ENCODE data around the gene ABHD17B.

Gene ABHD17B

GRCh38 chr9:71876106-71876505 is 34.9 kb downstream of the ABHD17B start:
- no peak for DNase-seq

- no peak for DNase-seq
These were observed 35.6 kb downstream of the ABHD17B start for GRCh38 chr9:71875345-71875744.

GRCh38 chr9:71863631-71864030 is 47.4 kb downstream of the ABHD17B start:
- no peak for DNase-seq

GRCh38 chr9:71861618-71862017 is 49.4 kb downstream of the ABHD17B start:
- no peak for DNase-seq

GRCh38 chr9:71859939-71860338 is 51.1 kb downstream of the ABHD17B start:
- no peak for DNase-seq

- DNase-seq: no peak
These were observed 52.2 kb downstream of the ABHD17B start for GRCh38 chr9:71858812-71859211.

GRCh38 chr9:71858102-71858798 is 52.7 kb downstream of the ABHD17B start:
- no peak for DNase-seq

GRCh38 chr9:71857159-71857558 is 53.8 kb downstream of the ABHD17B start:
- no peak for DNase-seq

- DNase-seq: no peak
These were observed 56.2 kb downstream of the ABHD17B start for GRCh38 chr9:71854811-71855210.

GRCh38 chr9:71853084-71853483 is 57.9 kb downstream of the ABHD17B start:
- DNase-seq: no peak

GRCh38 chr9:71850996-71851395 is 60.0 kb downstream of the ABHD17B start:
- DNase-seq: no peak

GRCh38 chr9:71847892-71848291 is 63.1 kb downstream of the ABHD17B start:
- DNase-seq: no peak

- DNase-seq: no peak
These were observed 66.2 kb downstream of the ABHD17B start for GRCh38 chr9:71844808-71845207.

- no peak for DNase-seq
These were observed 71.3 kb downstream of the ABHD17B start for GRCh38 chr9:71839668-71840067.

- no peak for DNase-seq
These were observed 75.4 kb downstream of the ABHD17B start for GRCh38 chr9:71835596-71835995.

GRCh38 chr9:71830929-71831328 is 80.1 kb downstream of the ABHD17B start:
- no peak for DNase-seq

GRCh38 chr9:71830153-71830552 is 80.8 kb downstream of the ABHD17B start:
- no peak for DNase-seq

GRCh38 chr9:71826279-71826678 is 84.7 kb downstream of the ABHD17B start:
- no peak for DNase-seq

- no peak for DNase-seq
These were observed 86.7 kb downstream of the ABHD17B start for GRCh38 chr9:71824257-71824656.

GRCh38 chr9:71822935-71823334 is 88.1 kb downstream of the ABHD17B start:
- no peak for DNase-seq

GRCh38 chr9:71822456-71822855 is 88.5 kb downstream of the ABHD17B start:
- no peak for DNase-seq

GRCh38 chr9:71821405-71821804 is 89.6 kb downstream of the ABHD17B start:
- DNase-seq: no peak

GRCh38 chr9:71820403-71820921 is 90.5 kb downstream of the ABHD17B start:
- no peak for DNase-seq

- no peak for DNase-seq
These were observed 91.8 kb downstream of the ABHD17B start for GRCh38 chr9:71819115-71819739.

Measured in NCI-H1048 (cell line).